ENCODE data around the gene LARP1B.

GRCh38 chr4:128247906-128248305, 186.8 kb downstream of the LARP1B start:
- TF ChIP-seq ZNF274 (IDR thresholded peaks at IDR 0.05; ENCODE audit: low read depth, low read length): no peak
- no peak for TF ChIP-seq YY1 (IDR thresholded peaks at IDR 0.05; ENCODE audit: insufficient read depth, insufficient read length)
- TF ChIP-seq SUZ12 (IDR thresholded peaks at IDR 0.05; ENCODE audit: extremely low read depth, insufficient read depth, insufficient read length): no peak

Measured in NT2/D1 (cell line).